NCI-H1105 treated with DMSO at 0.1 percent for 48 hours (cell line): ENCODE data around the gene UGT1A7.

ENCODE experiments used
- DNase-seq: peaks from one replicate; lab custom pipeline; 2025; lab: John Stamatoyannopoulos, UW

The UGT1A7 gene

GRCh38 chr2:233761040-233761769 lies 79.5 kb downstream of the UGT1A7 start:
- DNase-seq = no peak

- DNase-seq = no peak
Measured at GRCh38 chr2:233764264-233764663, 82.6 kb downstream of the UGT1A7 start.

GRCh38 chr2:233764761-233765160 lies 83.1 kb downstream of the UGT1A7 start:
- DNase-seq = no peak

DNA sequence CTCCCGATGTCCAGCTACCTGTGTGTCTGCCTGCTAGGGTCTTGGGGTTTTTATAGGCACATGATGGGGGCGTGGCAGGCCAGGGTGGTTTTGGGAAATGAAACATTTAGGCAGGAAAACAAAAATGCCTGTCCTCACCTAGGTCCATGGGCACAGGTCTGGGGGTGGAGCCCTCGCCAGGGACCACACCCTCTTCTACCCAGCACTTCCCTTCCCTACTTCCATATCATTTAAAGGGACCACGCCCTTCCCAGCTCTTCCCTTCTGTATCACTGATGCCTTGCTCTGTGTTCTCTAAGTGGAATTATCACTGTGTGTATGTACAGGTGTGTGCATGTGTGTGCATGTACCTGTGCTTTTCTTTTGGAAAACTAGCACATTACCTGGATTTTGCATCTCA lies 84.7 kb downstream of the UGT1A7 start:
- DNase-seq = no peak

DNA sequence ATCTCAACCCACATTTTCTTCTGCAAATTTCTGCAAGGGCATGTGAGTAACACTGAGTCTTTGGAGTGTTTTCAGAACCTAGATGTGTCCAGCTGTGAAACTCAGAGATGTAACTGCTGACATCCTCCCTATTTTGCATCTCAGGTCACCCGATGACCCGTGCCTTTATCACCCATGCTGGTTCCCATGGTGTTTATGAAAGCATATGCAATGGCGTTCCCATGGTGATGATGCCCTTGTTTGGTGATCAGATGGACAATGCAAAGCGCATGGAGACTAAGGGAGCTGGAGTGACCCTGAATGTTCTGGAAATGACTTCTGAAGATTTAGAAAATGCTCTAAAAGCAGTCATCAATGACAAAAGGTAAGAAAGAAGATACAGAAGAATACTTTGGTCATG lies 86.4 kb downstream of the UGT1A7 start:
- DNase-seq = no peak

DNA sequence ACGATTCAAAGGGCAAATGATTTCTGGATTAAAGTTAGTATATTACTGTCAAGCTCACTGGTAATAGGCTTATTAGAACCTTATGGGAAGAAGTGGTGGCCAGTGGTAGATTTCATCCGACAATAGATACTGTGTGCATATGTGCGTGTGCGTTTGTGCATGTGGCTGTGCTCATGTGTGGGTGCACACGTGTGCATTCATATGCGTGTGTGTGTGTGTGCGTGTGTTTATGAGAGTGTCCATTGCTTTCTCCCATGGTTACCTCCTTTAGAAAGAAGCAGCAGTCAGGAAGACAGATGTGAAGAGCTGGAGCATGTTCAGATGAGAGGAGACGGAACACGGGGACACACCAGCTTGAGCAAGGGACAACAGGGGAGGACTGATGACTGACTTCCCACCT lies 87.6 kb downstream of the UGT1A7 start:
- no peak for DNase-seq

DNA sequence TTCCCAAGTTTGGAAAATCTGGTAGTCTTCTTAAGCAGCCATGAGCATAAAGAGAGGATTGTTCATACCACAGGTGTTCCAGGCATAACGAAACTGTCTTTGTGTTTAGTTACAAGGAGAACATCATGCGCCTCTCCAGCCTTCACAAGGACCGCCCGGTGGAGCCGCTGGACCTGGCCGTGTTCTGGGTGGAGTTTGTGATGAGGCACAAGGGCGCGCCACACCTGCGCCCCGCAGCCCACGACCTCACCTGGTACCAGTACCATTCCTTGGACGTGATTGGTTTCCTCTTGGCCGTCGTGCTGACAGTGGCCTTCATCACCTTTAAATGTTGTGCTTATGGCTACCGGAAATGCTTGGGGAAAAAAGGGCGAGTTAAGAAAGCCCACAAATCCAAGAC lies 90.5 kb downstream of the UGT1A7 start:
- no peak for DNase-seq

- no peak for DNase-seq
Measured at GRCh38 chr2:233772583-233772982, 90.9 kb downstream of the UGT1A7 start.

DNA sequence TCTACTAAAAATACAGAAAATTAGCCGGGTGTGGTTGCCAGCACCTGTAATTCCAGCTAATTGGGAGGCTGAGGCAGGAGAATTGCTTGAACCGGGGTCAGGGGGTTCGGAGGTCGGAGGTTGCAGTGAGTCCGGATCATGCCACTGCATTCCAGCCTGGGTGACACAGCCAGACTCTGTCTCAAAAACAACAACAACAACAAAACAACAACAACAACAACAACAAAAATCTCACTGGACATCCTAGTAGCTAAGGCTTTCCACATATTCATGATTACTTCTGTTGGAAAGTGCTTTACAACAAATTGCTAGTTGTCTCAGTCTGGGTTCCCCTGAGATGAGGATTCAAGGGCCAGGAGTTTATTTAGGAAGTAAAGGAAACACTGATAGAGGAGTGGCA lies 92.2 kb downstream of the UGT1A7 start:
- no peak for DNase-seq

DNA sequence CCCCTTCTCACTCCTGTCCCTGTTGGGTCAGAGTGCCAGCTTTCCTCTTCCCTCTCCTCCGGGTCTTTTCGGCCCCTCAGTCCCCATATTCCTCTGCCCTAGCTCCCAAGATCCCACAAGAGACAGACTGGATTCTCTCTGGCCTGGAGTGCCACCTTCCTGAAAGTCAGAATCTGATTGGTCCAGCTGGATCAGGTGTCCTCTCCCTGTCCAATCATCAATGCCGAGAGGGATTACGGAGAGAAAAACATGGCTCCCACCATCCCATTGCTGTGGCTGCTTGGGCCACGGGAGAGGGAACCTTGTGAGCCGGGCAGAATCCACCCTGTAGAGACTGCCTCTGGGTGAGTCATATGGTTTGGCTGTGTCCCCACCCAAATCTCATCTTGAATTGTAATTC lies 93.7 kb downstream of the UGT1A7 start:
- DNase-seq = no peak

- no peak for DNase-seq
Measured at GRCh38 chr2:233778030-233778429, 96.3 kb downstream of the UGT1A7 start, which contains the start of gene MROH2A. MROH2A (plus strand) TSS chr2:233778330; CDS start chr2:233779359, 1,029 bp downstream.

GRCh38 chr2:233779722-233780121 lies 98.0 kb downstream of the UGT1A7 start:
- DNase-seq = no peak

DNA sequence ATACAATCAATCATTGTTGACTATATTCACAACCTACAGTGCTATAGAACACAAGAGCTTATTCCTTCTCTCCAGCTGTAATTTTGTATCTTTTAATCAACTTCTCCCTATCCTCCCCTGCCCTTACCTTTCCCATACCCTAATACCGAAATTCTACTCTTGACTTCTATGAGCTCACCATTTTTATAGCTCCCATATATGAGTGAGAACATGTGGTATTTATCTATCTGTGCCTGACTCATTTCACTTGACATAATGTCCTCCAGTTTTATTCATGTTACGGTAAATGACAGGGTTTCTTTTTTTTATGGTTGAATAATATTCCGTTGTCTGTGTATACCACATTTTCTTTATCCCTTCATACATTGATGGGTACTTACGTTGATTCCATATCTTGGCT lies 99.1 kb downstream of the UGT1A7 start:
- no peak for DNase-seq

DNA sequence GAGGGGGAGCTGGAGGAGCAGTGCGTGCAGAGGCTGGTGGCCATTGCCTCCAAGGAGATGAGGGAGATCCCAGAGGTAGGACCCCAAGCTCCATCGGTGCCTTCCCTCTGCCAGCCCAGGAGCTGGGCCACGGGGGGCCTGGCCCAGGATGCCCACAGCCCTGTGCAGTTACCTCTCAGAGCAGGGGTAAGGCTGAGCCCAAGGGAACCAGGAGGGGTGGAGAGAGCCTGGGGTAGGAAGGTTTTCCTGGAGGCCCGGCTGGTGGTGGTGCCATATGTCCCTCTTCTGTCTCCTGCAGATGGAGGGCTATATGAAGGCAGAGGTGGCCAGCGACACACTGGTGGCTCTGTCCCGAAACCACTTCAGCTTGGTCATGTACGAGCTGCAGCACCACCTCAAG lies 107.9 kb downstream of the UGT1A7 start:
- no peak for DNase-seq

DNA sequence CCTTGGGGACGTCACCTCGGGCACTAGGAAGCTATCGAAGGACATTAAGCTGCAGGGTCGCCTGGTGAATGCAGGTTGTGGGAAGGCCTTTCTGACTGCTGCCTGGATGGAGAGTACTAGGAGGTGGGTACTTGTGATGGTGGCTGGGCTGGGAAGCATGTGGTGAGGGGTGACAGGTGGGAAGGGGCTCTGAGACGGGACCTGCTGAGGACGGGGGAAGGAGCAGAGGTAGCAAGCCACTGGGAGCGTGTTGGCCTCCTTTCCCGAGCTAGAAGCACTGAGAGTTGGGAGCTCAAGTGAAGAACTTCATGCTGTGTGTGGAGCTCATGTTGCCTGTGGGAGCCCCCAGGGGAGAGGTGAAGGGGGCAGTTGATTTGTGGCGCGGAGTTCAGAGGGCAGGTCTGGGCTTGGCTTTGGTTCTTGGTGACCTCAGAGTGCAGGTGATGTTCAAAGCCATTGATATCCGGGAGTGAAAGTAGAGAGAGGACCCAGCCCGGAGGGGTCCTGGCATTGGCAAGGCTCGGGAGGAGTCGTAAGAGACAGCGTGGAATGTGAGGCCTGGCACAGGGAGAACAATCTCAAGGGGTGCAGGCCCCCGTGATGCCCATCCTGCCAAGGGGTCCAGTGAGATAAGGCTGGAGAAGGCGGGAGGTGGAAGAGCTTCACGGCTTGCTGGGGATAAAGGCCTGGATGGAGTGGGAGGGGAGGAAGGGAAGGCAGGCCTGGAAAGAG lies 109.6 kb downstream of the UGT1A7 start:
- no peak for DNase-seq

- no peak for DNase-seq
Measured at GRCh38 chr2:233791883-233792329, 110.2 kb downstream of the UGT1A7 start.

GRCh38 chr2:233792720-233793119 lies 111.0 kb downstream of the UGT1A7 start:
- no peak for DNase-seq

- DNase-seq = no peak
Measured at GRCh38 chr2:233793465-233794127, 111.9 kb downstream of the UGT1A7 start.

DNA sequence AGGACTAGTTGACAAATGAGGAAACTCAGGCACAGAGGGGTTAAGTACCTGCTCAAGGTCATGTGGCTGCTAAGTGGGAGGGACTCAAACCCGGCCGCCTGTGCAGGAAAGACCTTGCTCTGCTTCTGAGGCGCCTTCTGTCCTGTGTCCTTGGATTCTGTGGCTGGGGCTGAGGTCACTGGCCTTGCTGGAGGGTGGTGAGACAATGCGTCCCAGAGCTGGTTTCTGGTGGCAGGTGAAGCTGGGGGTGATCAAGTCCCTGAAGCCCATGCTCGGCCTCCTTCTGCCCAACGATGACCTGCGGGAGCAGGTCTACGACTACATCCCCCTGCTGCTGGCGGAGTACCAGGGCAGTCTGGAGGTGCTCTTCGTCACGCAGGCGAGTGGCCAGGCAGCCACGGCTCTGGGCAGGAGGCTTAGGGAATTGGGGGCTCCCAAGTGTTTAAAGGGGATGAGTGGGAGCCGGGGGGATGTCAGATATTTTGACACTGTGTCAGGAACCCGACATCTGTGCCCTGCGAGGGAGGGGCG lies 112.5 kb downstream of the UGT1A7 start:
- no peak for DNase-seq

- DNase-seq = no peak
Measured at GRCh38 chr2:233795735-233796171, 114.1 kb downstream of the UGT1A7 start.

DNA sequence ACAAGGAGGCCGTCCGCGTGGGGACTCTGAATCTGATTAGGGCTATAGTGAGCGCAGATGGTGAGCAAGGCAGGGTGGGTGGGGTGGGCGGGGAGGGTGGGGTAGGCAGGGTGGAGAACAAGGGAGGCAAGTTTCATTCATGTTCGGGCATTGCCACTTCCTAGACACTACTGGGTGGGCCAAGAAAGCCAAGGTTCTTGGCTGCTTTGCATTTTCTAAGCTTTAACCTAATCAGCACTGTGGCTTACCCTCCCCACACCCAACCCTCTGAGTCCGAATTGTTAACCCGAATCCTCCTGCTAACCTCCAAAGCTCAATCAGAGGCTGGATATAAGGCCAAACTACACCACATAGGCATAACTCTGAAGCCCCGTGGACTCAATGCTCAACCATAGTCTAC lies 114.6 kb downstream of the UGT1A7 start:
- no peak for DNase-seq

DNA sequence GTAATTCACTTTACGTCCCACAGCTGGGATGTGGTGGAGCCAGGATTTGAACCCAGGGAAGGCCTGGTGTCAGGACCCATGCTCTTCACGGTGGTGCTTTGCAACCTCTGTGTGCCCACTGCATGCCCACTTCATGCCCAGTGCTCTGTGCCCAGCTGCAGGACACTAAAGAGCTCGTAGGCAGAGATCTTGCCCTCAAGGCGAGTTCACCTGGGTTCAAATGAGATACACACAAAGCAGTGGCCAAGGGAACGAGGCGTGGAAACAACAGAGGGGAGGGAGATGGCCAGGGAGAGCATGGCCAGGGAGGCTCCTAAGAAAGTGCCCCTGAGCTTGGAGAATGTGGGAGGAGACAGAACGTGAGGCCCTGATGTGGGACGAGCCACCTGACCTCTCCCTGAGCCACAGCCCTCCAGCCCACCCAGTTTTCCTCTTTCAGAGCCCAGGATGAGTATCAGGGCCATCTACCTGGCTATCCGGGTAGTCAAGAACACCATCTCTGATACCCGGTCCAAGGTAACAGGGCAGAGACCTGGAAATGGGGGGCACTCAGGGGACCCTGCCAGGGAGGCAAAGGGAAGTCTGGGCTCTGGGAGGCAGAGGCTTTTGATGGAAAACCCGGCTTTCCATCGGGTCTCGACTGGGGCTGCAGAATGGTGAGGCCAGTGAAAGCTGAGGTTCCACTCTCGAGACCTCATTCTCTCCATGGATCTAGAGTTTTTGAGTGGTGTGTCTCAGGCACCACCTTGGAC lies 116.8 kb downstream of the UGT1A7 start:
- no peak for DNase-seq
